ENCODE results near the gene GSE1. TPM values are rescaled to one million over a fixed set of nuclear protein-coding genes. Genes with fewer than 3 reads are reported as not detected.

Gene GSE1
- total RNA-seq, 4 donors from 2014 or later, result 100 to 139 (median 120) TPM

DNA sequence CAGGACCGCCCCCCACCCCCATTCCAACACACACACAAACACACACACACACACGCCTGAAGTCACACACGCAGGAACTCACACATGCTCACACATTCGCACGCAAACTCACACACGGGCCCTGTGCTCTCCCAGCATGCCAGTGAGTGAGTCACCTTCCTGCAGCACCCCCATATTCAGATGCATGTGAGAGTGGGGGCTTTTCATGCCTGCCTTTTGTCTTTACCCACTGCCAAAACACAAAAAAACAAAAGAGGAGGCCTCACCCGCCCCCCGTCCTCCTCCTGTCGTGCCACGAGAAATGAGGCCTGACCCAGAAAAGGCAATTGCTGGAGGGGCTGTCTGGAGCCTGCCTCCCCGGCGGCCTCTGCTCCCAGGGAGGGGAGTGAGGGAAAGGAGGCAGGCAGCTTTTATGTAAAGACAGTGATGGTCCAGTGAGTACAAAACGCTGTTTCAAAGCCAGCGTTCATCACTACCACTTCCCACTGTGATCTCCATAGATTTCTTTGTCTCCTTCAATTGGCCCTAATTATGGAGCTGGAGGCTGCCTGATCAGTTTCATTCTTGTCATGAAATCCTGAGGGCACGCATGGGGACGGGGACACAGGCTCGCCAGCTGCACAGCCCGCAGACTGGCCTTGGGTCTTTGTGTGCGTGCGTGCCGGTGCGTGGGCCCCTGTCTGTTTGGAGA, 29.5 kb upstream of the GSE1 start:
- Histone ChIP-seq H3K9me3 (no peaks in the 10 kb centered on the region), H3K4me3 (no peak overlapping the region), H3K4me1 (peaks cover 0 to 67% (median 51%) of the 10 kb centered on the region in 4 donors), H3K27me3 (no peaks in the 10 kb centered on the region), H3K27ac (peak overlapping the region; percentile 8 to 57 (median 48)), H3K36me3 (no peaks in the 10 kb centered on the region)
- in situ Hi-C loops (cut with MboI; ENCODE audit: low pct_ligation_motif_present in 1 of 4, low pct_unique_long_range_greater_than_20kb in 1 of 4, low sequenced_read_pairs in 3 of 4), result no loop called here
- no peak for DNase-seq
- intact Hi-C loops (cut with DNase I; ENCODE audit: low total_unique reads), result no loop called here
- TF ChIP-seq POLR2A (IDR thresholded peaks at IDR 0.05) (no peak), POLR2AphosphoS5 (IDR thresholded peaks at IDR 0.05) (no peak), EP300 (IDR thresholded peaks at IDR 0.05; ENCODE audit: low read depth) (no peak)
- TF ChIP-seq, protein P1, sequence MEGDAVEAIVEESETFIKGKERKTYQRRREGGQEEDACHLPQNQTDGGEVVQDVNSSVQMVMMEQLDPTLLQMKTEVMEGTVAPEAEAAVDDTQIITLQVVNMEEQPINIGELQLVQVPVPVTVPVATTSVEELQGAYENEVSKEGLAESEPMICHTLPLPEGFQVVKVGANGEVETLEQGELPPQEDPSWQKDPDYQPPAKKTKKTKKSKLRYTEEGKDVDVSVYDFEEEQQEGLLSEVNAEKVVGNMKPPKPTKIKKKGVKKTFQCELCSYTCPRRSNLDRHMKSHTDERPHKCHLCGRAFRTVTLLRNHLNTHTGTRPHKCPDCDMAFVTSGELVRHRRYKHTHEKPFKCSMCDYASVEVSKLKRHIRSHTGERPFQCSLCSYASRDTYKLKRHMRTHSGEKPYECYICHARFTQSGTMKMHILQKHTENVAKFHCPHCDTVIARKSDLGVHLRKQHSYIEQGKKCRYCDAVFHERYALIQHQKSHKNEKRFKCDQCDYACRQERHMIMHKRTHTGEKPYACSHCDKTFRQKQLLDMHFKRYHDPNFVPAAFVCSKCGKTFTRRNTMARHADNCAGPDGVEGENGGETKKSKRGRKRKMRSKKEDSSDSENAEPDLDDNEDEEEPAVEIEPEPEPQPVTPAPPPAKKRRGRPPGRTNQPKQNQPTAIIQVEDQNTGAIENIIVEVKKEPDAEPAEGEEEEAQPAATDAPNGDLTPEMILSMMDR (IDR thresholded peaks at IDR 0.05), result no peak
- 74% methylated on average over 22 of the region's 22 CpGs; no CpG with 5 or more reads in 1 of the 2 donors for WGBS, 2 donors (ENCODE audit: low coverage in 1 of 2)

DNA sequence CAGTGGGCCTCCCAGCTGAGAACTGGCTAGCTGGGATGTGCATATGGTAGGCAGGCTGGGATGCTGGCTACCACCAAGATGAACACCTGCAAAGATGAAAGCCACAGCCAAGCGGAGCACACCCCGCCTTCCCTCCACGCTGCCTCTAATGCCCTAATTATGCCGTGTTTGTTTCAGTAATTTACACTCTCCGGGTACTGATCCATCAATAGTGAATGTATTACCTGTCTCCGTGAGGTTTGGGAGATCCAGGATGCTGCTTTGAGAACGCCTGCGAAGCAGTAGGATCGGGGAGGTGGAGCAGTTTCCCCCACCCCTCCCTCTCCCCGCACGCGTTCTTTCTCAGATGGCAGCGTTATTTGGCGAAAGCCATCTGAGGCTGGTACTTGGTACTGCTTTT, 28.9 kb upstream of the GSE1 start:
- in situ Hi-C loops (cut with MboI; ENCODE audit: low pct_ligation_motif_present in 1 of 4, low pct_unique_long_range_greater_than_20kb in 1 of 4, low sequenced_read_pairs in 3 of 4), result no loop called here
- no peaks in the 10 kb centered on the region for H3K9me3 ChIP-seq
- peaks cover 0 to 64% (median 45%) of the 10 kb centered on the region in 4 donors for H3K4me1 ChIP-seq
- intact Hi-C loops (cut with DNase I; ENCODE audit: low total_unique reads), result no loop called here
- H3K4me3 ChIP-seq, result no peak overlapping the region
- 90 to 96% methylated on average over 7 to 14 of the region's 14 CpGs for WGBS, 2 donors (ENCODE audit: low coverage in 1 of 2)
- no peaks in the 10 kb centered on the region for H3K36me3 ChIP-seq
- no peak for DNase-seq
- no peaks in the 10 kb centered on the region for H3K27me3 ChIP-seq
- TF ChIP-seq POLR2AphosphoS5 (IDR thresholded peaks at IDR 0.05), result no peak
- peak overlapping the region in 3 of 4 donors; percentile 8 to 54 (median 42) for H3K27ac ChIP-seq

- DNase-seq, result no peak
- intact Hi-C loops (cut with DNase I; ENCODE audit: low total_unique reads), result no loop called here
- 83 to 90% methylated on average over 7 to 20 of the region's 20 CpGs for WGBS, 2 donors (ENCODE audit: low coverage in 1 of 2)
- Histone ChIP-seq H3K4me1 (peaks cover 0 to 59% (median 39%) of the 10 kb centered on the region in 4 donors), H3K27me3 (no peaks in the 10 kb centered on the region), H3K4me3 (no peak overlapping the region), H3K9me3 (no peaks in the 10 kb centered on the region), H3K36me3 (no peaks in the 10 kb centered on the region), H3K27ac (no peak overlapping the region)
- in situ Hi-C loops (cut with MboI; ENCODE audit: low pct_ligation_motif_present in 1 of 4, low pct_unique_long_range_greater_than_20kb in 1 of 4, low sequenced_read_pairs in 3 of 4), result no loop called here
- TF ChIP-seq POLR2AphosphoS5 (IDR thresholded peaks at IDR 0.05) (no peak), EP300 (IDR thresholded peaks at IDR 0.05; ENCODE audit: low read depth) (no peak), POLR2A (IDR thresholded peaks at IDR 0.05) (no peak)
- TF ChIP-seq, protein P1 (IDR thresholded peaks at IDR 0.05), result no peak
Observed at GRCh38 chr16:85584819-85585282, 28.3 kb upstream of the GSE1 start.

GRCh38 chr16:85585711-85586110, 27.4 kb upstream of the GSE1 start:
- no peaks in the 10 kb centered on the region for H3K27me3 ChIP-seq
- H3K4me3 ChIP-seq, result no peak overlapping the region
- H3K4me1 ChIP-seq, result peaks cover 0 to 50% (median 33%) of the 10 kb centered on the region in 4 donors
- H3K9me3 ChIP-seq, result no peaks in the 10 kb centered on the region
- no peak for DNase-seq
- H3K27ac ChIP-seq, result peak overlapping the region in 1 of 4 donors; percentile 27
- no peak for TF ChIP-seq POLR2A (IDR thresholded peaks at IDR 0.05)
- TF ChIP-seq, protein P1 (IDR thresholded peaks at IDR 0.05), result no peak
- WGBS, 2 donors (ENCODE audit: low coverage in 1 of 2), result 83% methylated on average over 7 of the region's 7 CpGs; no CpG with 5 or more reads in 1 of the 2 donors
- in situ Hi-C loops (cut with MboI; ENCODE audit: low pct_ligation_motif_present in 1 of 4, low pct_unique_long_range_greater_than_20kb in 1 of 4, low sequenced_read_pairs in 3 of 4) (no loop called here), intact Hi-C loops (cut with DNase I; ENCODE audit: low total_unique reads) (no loop called here)
- no peaks in the 10 kb centered on the region for H3K36me3 ChIP-seq
